Gastrocnemius medialis (tissue), 4 donors: ENCODE data around the gene MEIS1.

ENCODE experiments used
- POLR2A ChIP-seq, 2 donors: fragments of 450-650 bp; IDR thresholded peaks; one replicate each; pipeline ENCODE4 v1.6.1; 2017; ENCODE audit warnings: antibody characterized with exemption in 2 of 2, mild to moderate bottlenecking in 2 of 2, moderate library complexity in 2 of 2
- TF ChIP-seq, protein P1 (sequence below), 5 experiments: fragments of 450-650 bp in 3 of 5; fragments of 200-600 bp in 2 of 5; sonication (generic) in 2 of 5; IDR thresholded peaks in 4 of 5; conservative IDR thresholded peaks in 1 of 5; 1 replicate in 4 of 5; 2 replicates in 1 of 5; pipeline ENCODE4 v1.5.1; 2016 to 2019; ENCODE audit warnings: antibody characterized with exemption in 5 of 5, mild to moderate bottlenecking in 3 of 5, moderate library complexity in 3 of 5

DNA sequence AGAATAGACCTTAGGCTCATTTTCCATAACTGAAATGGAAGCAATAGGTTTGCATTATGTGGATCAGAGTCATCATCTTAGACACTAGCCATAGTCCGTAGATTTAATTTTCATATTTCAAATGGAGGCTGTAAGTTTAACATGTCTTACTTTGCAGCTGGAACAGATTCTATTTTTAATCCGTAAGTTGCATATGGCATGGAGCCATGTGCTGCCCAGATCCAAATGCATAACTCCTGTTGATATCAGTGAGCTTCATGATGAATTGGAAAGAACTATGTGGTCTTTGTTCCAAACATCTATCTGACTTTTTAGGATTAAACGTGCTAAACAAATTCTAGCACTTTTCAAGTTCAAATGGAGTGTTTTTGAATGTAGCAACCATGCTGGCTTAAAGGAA, 43.4 kb downstream of the MEIS1 start:
- TF ChIP-seq, protein P1, sequence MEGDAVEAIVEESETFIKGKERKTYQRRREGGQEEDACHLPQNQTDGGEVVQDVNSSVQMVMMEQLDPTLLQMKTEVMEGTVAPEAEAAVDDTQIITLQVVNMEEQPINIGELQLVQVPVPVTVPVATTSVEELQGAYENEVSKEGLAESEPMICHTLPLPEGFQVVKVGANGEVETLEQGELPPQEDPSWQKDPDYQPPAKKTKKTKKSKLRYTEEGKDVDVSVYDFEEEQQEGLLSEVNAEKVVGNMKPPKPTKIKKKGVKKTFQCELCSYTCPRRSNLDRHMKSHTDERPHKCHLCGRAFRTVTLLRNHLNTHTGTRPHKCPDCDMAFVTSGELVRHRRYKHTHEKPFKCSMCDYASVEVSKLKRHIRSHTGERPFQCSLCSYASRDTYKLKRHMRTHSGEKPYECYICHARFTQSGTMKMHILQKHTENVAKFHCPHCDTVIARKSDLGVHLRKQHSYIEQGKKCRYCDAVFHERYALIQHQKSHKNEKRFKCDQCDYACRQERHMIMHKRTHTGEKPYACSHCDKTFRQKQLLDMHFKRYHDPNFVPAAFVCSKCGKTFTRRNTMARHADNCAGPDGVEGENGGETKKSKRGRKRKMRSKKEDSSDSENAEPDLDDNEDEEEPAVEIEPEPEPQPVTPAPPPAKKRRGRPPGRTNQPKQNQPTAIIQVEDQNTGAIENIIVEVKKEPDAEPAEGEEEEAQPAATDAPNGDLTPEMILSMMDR (IDR thresholded peaks at IDR 0.05 in 4 of 5, conservative IDR thresholded peaks at IDR 0.05 in 1 of 5): no peak
- TF ChIP-seq POLR2A (IDR thresholded peaks at IDR 0.05): no peak
